GM10847 (cell line): Measurements from ENCODE around the gene SRY.

ENCODE experiments used
- POLR2A ChIP-seq: IDR thresholded peaks from 2 replicates; pipeline ENCODE4 v1.6.1; 2011; ENCODE audit not compliant: insufficient read length; ENCODE audit errors: extremely low read depth

The SRY gene

GRCh38 chrY:2787600-2787999 lies at the start of gene SRY:
SRY (minus strand) TSS chrY:2787682; CDS start chrY:2787603, 79 bp downstream.
- TF ChIP-seq POLR2A = no peak

- TF ChIP-seq POLR2A = no peak
Measured at GRCh38 chrY:2837078-2837477, 49.6 kb upstream of the SRY start.

- TF ChIP-seq POLR2A = no peak
Measured at GRCh38 chrY:2835230-2835629, 47.7 kb upstream of the SRY start.

GRCh38 chrY:2828497-2828896 lies 41.0 kb upstream of the SRY start:
- no peak for TF ChIP-seq POLR2A

- TF ChIP-seq POLR2A = no peak
Measured at GRCh38 chrY:2824471-2824870, 37.0 kb upstream of the SRY start.

- no peak for TF ChIP-seq POLR2A
Measured at GRCh38 chrY:2800246-2800645, 12.8 kb upstream of the SRY start.

GRCh38 chrY:2797991-2798390 lies 10.5 kb upstream of the SRY start:
- no peak for TF ChIP-seq POLR2A

GRCh38 chrY:2796977-2797523 lies 9.6 kb upstream of the SRY start:
- TF ChIP-seq POLR2A = no peak

- no peak for TF ChIP-seq POLR2A
Measured at GRCh38 chrY:2789756-2790155, 2.3 kb upstream of the SRY start.

- no peak for TF ChIP-seq POLR2A
Measured at GRCh38 chrY:2786876-2787512, 488 bp downstream of the SRY start.
